Peyer's patch (tissue), 4 donors: ENCODE data around the gene MYO1H. TPM values are rescaled to one million over a fixed set of nuclear protein-coding genes. Genes with fewer than 3 reads are reported as not detected.
"Not testable (repeated sequence)": the region's sequence is repeated elsewhere in the genome, so short reads cannot be mapped to it uniquely, and the experiment has no call there.

Source experiments
- DNase-seq, 3 donors: peaks; one replicate each; pipeline ENCODE4 v3.0.0-alpha.2; 2017 to 2019
- H3K27ac ChIP-seq, 4 donors: fragments of 200-600 bp; sonication (generic); one replicate each; pipeline ENCODE4 v1.5.1; 2016 to 2019
- H3K27me3 ChIP-seq, 2 donors: fragments of 200-600 bp; sonication (generic); one replicate each; pipeline ENCODE4 v1.5.1; 2019
- H3K36me3 ChIP-seq, 3 donors: fragments of 200-600 bp; sonication (generic); one replicate each; pipeline ENCODE4 v1.5.1; 2016 to 2019
- H3K4me1 ChIP-seq, 4 donors: fragments of 200-600 bp; sonication (generic); one replicate each; pipeline ENCODE4 v1.5.1; 2016 to 2019
- H3K4me3 ChIP-seq, 4 donors: fragments of 200-600 bp; sonication (generic); 1 replicate in 3 of 4; 2 replicates in 1 of 4; pipeline ENCODE4 v1.5.1; 2016 to 2019; ENCODE audit warnings: mild to moderate bottlenecking in 1 of 4
- H3K9me3 ChIP-seq, 4 donors: fragments of 200-600 bp; sonication (generic); one replicate each; pipeline ENCODE4 v1.5.1; 2016 to 2019; ENCODE audit warnings: mild to moderate bottlenecking in 1 of 4
- POLR2A ChIP-seq, 2 donors: fragments of 450-650 bp; IDR thresholded peaks; one replicate each; pipeline ENCODE4 v1.5.1; 2017; ENCODE audit warnings: antibody characterized with exemption in 2 of 2, mild to moderate bottlenecking in 2 of 2, moderate library complexity in 2 of 2
- total RNA-seq, 4 donors: library from RNA; depleted of rRNA; stranded (reverse); fragments of >200 nt; gene quantifications; one replicate each; pipeline ENCODE4 v1.1.0, GENCODE V29; 2016
- TF ChIP-seq, protein P1 (sequence below), 6 experiments: fragments of 450-650 bp in 4 of 6; fragments of 200-600 bp in 2 of 6; sonication (generic) in 1 of 6; IDR thresholded peaks; one replicate each; pipeline ENCODE4 v1.5.1; 2017 to 2019; ENCODE audit warnings: antibody characterized with exemption in 6 of 6, mild to moderate bottlenecking in 3 of 6, moderate library complexity in 1 of 6

Gene MYO1H
- total RNA-seq, 4 donors from 2014 or later: not detected

DNA sequence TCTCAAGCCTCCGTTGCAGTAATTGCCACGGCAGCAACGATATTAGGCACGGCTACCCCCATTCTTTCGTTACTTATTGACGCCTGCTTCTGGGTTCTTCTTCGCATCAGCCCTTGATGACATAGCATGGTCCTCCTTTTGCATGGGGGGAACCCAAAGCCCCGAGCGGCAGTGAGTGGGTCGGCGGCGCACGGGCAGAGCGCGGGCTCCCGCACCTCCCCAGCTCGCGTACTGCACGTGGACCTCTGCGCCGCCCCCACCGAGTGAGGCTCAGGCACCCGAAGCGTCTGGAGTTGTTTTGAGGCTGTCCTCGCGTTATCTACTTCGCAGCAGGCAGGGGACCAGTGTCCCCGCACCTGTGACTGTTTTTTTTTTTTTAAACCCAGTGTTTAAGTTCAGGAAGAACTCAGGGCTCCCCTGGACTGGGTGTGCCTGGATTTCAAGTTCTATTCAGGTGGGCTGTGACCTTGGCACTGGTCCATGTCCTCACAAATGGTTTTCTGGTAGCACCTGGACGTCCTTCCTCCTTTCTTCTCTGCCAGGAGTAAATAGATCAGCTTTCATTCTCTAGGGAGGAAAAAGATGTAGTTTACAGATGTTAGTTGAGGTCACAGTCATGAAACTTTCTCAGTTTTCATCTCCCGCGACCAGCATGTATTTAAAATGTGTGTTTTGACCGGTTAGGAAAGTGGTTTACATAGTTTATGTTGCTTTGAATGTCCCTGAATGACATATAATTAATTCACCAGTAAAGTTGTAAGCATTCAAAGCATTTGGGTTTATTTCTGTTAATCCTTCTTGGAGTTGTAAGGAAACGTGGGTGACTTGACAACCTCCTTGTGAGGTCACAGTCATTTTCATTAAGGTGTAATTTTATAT is 37.2 kb upstream of the MYO1H start:
- DNase-seq: no peak
- Histone ChIP-seq H3K4me3 (peak overlapping the region in 3 of 4 donors; percentile 41 to 58 (median 49)), H3K27ac (no peak overlapping the region), H3K4me1 (peaks cover 3 to 17% (median 6%) of the 10 kb centered on the region in 4 donors), H3K36me3 (no peaks in the 10 kb centered on the region), H3K27me3 (peaks cover 0 to 17% of the 10 kb centered on the region in 2 donors), H3K9me3 (no peaks in the 10 kb centered on the region)
- TF ChIP-seq, protein P1, sequence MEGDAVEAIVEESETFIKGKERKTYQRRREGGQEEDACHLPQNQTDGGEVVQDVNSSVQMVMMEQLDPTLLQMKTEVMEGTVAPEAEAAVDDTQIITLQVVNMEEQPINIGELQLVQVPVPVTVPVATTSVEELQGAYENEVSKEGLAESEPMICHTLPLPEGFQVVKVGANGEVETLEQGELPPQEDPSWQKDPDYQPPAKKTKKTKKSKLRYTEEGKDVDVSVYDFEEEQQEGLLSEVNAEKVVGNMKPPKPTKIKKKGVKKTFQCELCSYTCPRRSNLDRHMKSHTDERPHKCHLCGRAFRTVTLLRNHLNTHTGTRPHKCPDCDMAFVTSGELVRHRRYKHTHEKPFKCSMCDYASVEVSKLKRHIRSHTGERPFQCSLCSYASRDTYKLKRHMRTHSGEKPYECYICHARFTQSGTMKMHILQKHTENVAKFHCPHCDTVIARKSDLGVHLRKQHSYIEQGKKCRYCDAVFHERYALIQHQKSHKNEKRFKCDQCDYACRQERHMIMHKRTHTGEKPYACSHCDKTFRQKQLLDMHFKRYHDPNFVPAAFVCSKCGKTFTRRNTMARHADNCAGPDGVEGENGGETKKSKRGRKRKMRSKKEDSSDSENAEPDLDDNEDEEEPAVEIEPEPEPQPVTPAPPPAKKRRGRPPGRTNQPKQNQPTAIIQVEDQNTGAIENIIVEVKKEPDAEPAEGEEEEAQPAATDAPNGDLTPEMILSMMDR (IDR thresholded peaks at IDR 0.05): no peak
- TF ChIP-seq POLR2A (IDR thresholded peaks at IDR 0.05): no peak

DNA sequence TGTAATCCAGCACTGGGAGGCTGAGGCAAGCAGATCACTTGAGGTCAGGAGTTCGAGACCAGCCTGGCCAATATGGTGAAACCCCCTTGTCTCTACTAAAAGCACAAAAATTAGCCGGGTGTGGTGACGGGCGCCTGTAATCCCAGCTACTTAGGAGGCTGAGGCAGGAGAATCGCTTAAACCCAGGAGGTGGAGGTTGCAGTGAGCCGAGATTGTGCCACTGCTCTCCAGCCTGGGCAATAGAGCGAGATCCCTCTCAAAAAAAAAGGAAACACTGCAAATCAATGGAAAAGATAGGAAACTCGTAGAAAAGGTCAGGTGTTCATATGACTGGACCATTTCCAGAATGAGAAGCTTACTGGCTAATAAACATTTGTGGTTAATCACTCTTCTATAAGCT is 26.4 kb upstream of the MYO1H start:
- H3K27me3 ChIP-seq, H3K4me3 ChIP-seq, H3K36me3 ChIP-seq, DNase-seq, H3K9me3 ChIP-seq, H3K27ac ChIP-seq, H3K4me1 ChIP-seq: not testable (repeated sequence)

DNA sequence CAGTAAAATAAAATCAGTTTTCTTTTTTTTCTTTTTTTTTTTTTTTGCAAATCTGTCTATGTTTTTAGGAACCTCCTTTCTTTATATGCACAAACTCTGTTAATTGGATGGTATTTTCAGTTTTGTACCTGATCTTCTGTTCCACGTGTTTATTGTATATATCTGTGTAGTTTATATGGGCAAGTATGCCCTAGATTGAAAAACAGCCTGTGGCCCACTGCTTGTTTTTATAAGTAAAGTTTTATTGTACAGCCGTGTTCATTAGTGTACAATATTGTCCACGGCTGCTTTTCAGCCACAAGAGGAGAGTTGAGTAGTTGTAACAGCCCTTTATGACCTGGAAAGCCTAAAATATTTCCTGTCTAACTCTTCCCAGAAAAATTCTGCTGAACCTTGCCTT is 18.7 kb upstream of the MYO1H start:
- TF ChIP-seq, protein P1 (IDR thresholded peaks at IDR 0.05): no peak
- no peak for TF ChIP-seq POLR2A (IDR thresholded peaks at IDR 0.05)
- H3K4me1 ChIP-seq: no peaks in the 10 kb centered on the region
- H3K27me3 ChIP-seq: no peaks in the 10 kb centered on the region
- DNase-seq: no peak
- no peak overlapping the region for H3K27ac ChIP-seq
- no peak overlapping the region for H3K4me3 ChIP-seq
- no peaks in the 10 kb centered on the region for H3K9me3 ChIP-seq
- H3K36me3 ChIP-seq: no peaks in the 10 kb centered on the region

DNA sequence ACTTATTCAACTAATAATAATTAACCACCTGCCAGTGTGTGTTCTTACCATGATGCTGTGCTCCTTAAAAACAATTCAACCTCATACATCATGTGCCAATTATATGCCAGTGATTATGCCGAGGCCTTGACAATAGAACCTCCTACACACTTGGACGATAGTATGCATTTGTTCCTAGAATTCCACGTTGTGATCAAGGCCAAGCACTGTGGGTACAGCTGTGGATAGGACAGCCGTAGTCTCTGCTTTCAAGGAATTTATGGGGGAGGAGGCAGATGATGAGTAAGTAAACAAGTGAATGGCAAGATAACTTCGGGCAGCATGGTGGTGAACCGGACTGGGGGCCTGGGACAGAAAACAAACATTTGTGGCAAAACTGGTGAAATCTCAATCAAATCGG is 18.0 kb upstream of the MYO1H start:
- Histone ChIP-seq H3K4me3 (no peak overlapping the region), H3K36me3 (no peaks in the 10 kb centered on the region), H3K27me3 (no peaks in the 10 kb centered on the region), H3K27ac (no peak overlapping the region), H3K4me1 (no peaks in the 10 kb centered on the region), H3K9me3 (no peaks in the 10 kb centered on the region)
- DNase-seq: no peak
- TF ChIP-seq, protein P1 (IDR thresholded peaks at IDR 0.05): no peak
- TF ChIP-seq POLR2A (IDR thresholded peaks at IDR 0.05): no peak

DNA sequence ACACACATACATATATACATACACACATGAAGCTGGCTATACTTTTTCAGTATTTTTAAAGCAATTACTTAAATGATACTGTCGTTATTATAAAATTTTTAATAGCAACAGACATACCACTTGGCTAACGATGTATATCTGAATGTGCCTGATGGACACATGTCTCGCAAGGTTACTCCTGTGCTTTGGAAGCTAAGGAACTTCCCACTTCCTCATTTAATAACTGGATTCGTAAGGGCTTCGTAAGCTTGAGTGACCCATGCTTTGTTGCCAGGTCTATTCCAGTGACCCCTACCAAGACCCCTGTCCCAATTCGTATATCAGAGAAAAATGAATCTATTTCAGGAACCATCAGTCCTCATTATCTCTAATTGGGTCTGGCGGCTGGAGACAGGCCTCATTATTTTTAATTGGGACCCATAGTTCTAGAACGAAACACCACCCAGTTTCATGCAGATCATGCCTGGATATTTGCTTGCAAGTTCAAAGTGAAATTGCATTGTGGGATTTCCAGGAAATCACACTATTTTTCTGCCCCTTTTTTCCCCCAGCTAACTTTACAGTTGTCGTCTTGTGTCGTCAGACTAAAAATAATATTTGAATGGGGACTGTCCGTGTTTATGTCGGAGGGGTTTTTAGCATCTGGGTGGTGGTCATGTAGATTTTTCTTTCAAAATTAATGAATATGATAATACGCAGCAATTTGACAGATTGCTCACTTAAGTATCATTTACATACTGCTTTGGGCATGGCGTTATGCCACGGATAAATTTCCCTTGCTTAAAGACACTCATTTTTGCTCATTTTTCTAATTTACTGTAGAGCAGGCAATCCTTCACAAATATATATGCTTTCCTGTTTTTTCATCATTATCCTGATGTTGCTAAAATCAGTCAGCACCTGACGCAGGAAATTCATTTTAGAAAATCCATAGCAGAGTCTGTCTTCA is 17.1 kb upstream of the MYO1H start:
- Histone ChIP-seq H3K4me1 (no peaks in the 10 kb centered on the region), H3K27ac (no peak overlapping the region), H3K9me3 (no peaks in the 10 kb centered on the region), H3K36me3 (no peaks in the 10 kb centered on the region), H3K4me3 (no peak overlapping the region), H3K27me3 (no peaks in the 10 kb centered on the region)
- DNase-seq: no peak
- TF ChIP-seq POLR2A (IDR thresholded peaks at IDR 0.05): no peak
- TF ChIP-seq, protein P1 (IDR thresholded peaks at IDR 0.05): no peak
